Stimulated activated CD8-positive, alpha-beta memory T cell treated with anti-CD3 and anti-CD28 coated beads, Interleukin-15, amount 100 ng/mL, for 4 hours (primary cell): Measurements from ENCODE around the gene HSPH1.
"Not testable (repeated sequence)": the region's sequence is repeated elsewhere in the genome, so short reads cannot be mapped to it uniquely, and the experiment has no call there.

Experiments used
- DNase-seq, 2 donors: peaks; one replicate each; pipeline ENCODE4 v3.0.0-alpha.2; 2020; ENCODE audit warnings: low read depth in 2 of 2

The HSPH1 gene

DNA sequence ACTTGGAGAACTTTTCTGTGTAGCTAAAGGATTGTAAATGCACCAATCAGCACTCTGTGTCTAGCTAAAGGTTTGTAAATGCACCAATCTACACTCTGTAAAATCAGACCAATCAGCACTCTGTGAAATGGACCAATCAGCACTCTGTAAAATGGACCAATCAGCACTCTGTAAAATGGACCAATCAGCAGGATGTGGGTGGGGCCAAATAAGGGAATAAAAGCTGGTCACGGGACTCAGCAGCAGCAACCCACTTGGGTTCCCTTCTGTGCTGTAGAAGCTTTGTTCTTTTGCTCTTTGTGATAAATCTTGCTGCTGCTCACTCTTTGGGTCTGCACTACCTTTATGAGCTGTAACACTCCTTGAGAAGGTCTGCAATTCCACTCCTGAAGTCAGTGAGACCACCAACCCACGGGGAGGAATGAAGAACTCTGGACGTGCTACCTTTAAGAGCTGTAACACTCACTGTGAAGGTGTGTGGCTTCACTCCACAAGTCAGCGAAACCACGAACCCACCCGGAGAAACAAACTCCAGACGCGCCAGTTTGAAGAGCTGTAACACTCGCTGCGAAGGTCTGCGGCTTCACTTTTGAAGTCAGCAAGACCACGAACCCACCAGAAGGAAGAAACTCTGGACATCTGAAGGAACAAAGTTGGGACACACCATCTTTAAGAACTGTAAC is 16.2 kb upstream of the HSPH1 start:
- not testable (repeated sequence) for DNase-seq

DNA sequence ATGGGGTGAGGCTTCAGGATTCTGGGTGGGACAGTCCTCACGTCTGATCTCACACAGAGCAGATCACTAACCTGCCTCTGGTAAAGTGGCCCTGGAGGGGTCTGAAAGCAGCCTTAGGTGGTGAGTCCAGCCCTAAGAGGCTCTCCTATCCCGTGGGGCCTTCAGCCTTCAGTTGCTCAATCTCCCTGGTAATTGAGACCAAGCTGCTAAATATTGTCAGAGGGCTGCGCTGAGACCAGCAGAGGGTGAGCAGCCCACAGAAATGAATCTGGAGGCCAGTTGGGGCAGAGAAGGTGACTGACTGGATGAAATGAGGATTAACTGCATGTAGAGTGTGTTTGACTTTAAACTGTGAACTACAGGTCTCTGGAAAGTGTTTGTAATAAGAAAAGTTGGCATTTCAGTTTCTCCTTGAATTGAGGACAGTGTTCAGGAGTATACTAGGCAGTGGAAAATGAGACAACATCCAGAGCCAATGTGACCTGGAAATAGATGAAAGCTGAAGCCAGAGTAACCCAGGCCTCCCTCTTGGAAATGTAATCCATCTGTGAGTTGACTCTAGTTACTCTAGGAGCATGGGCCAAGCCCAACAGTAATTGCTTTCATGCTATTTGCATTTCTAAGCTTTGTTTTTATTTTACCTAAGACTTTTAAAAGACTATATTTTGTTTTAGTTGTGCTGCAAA is 14.3 kb upstream of the HSPH1 start:
- DNase-seq: no peak

DNA sequence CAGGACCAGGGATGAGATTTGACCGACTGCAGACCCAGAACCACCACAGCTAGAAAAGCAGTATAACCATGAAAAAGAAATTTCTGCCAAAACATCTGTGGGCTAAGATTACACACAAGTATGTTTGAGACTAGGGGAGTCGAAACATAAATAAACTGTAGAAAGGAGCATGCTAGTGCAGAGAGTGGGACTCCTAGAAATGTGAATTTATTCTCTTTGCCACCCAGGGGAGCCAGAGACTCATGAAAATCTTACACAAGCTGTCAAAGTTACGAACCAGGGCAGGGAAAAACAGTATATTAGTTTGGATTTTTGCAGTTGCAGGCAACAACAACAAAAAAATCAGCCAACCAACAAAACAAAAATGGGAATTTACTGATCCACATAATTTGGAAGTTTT is 12.3 kb upstream of the HSPH1 start:
- DNase-seq: no peak

DNA sequence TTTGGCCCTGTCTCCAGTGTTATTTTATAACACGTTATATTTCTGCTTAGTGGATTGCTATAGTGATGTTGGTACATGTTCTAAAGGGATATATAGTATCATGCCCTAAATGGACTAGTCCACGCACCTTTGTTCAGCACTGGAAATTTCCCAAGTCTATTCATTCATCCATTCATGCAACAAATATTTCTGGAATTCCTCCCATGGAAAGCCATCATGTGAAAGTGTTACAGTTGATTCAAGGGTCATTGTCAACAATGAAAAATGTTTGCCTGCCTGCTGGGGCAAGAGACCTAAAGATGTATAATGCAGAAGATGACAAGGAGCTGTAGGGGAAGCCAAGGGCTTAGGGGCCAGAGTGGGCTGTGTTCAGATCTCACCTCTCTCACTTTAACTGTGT is 10.8 kb upstream of the HSPH1 start:
- DNase-seq: no peak

DNA sequence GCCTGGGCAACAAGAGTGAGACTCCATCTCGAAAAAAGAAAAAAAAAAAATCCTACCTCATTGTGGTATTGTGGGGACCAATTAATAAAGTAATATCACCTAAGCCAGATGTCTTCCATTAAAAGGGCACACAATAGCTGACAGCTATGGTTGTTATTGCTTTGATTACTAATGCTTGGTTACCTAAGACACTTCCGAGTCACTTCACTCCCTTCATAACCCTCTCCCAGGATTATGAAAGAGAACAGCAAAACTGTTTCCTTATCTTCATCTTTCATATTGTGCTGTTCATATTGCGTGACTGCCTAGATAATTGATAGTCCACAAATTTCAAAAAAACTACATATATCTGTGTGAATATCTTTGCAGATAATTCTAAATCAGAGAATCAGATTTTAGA is 10.3 kb upstream of the HSPH1 start:
- DNase-seq: no peak

DNA sequence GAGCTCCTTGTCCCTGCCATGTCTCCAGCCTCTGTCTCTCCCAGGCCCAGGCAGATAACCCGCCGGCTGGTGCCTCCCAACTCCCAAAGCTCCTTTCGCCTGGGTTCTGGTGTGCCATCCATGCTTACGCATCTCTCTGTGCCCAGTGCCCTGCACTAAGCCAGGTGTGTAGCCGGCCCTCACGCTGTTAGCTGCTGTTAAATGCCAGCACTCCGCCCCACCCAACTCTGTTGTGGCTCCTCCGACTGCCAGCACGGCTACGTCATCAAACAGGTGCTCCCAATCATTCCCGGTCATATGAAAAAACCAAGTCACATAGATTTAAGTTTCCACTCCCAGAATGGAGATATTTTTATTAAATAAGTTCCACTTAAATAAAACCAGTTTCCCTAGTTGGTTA is 7.0 kb upstream of the HSPH1 start:
- DNase-seq: no peak

DNA sequence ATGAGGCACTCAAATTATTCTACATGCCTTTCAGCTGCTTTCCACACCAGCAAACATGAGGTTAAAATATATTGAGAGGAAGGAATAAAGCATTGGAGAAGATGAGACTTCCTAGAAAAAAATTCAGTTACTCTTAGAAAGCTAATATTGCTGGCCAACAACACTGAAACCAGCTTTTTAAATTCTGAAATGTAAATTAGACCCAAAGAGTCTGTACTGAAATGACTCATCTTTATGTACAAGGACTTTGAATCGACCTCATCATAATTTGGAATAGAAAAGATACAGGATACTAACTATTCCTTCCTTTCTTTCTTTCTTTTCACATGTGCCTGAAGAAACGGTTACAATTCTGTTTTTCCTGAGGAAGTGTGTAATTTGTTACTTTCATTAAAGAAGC is 6.5 kb upstream of the HSPH1 start:
- DNase-seq: no peak

DNA sequence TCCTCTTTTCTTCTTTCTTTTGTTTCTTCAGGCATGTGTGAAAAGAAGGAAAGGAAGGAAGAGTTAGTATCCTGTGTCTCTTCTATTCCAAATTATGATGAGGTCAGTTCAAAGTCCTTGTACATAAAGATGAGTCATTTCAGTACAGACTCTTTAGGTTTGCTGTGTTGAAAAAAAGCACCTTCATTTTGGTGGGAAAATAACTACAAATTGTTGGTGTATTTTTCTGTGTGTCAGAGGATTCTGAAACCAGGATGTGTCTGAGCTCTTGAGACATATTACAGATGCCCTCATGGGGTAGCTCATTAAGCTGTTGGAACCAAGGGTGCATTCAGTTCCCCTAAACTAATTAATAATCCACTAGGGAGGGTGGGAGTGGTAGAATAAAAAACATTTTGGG is 5.8 kb upstream of the HSPH1 start:
- no peak for DNase-seq

DNA sequence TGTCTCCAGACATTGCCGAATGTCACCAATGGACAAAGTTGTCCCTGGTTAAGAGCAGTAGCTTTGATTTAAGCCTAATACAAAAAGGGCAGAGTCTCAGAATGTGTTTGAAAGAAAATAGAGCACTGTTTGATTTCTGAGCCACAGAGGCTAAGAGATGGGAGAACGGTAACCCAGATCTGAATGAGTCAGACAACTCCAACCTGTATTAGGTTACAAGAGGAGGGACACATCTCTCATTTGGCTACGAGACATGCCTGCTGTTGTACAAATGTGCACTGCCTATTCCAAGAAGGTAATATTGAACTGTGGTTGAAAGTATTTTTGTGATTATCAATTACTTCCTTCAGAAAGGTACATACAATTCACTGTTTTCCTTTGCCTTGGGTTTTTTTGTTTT is 4.9 kb upstream of the HSPH1 start:
- no peak for DNase-seq

DNA sequence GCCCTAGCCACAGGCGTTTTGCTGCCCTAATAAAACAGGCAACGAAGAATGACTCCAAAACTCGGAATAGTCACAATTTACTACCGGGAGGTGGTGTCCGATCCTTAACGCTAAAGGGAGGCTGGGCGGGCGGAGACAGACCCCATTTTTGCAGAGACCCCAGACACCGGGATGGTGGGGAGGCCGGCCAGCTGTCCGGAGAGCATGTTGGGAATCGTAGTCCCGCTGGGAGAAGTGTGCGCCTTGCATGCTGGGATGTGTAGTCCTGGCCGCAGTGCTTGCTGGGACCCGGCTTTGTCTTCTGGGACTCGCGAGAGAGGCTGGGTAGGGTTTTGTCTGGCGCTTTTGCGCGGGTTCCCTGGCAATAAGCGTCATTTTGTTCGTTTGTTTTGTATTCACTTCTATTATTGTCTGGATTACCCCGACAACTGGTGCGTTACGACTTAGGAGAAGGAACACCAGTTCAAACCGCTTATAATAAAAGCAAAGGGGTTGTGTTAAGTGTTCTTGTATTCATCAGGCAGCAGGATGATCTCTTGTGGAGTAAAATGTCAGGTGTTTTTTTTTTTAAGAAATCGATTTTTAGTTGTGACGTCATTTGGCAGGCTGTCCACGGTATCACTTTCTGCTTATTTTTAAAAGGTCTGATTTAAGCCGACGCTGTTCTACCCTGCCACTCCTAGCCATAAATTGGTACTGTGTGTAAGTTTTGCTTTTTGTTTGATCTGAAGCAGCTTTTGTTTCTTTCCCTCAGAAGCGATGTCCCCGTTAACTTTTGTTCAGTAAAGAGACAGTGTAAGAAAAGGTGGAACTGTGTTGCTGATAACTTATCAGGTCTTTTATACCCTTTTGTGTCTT is 676 bp upstream of the HSPH1 start:
- peak; percentile 91 to 95 for DNase-seq

DNA sequence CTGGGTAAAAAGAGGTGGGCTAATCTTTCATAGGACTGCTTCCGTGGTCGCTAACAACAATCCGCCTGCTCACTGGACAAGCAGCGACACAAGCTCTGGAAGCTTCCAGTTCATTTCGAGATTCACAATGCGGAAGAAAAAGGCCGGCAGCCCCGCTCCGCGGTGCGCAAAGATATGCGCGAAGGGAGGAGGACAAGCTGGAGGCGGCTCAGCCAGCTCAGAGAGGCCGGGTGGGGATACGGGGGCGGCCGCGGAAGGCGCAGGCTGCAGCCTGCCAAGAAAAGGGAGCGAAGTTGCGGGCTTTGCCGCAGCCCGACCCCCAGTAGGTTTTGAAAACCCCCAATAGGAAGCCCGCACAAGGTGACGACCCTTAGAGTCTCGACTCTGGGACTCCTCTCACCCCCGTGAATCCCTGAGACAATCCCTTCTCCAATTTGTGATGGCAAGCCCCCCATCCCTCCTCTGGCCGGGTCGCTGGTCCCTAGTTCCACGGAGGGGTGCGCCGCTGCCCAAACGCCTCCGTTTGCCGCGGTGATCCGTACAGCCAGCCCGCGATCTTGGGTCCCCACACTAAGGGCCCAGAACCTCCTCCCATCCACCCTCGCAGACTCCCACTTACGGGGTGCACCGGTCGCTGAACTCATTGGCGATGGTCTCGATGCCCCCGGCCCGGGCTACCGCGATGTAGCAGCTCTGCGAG is 697 bp downstream of the HSPH1 start:
- DNase-seq: peak; percentile 47 to 51

DNA sequence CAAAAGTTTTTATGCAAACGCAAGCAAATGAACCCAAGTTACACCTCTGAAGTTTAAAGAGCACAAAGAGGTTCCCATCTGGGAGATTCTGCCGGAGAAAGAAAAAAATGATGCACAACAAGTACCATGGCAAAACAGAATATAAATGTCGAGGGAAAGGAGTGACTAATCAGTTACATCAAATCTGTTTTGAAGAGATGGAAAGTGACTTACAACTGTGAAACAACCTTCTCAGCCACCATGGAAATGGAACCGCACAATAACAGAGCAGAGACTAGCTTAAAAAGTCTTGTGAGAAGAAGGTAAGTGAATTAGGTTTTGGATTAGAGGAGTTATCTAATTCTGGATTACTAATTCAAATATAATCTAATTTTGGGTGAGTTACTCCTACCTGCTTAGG is 2.4 kb downstream of the HSPH1 start:
- DNase-seq: no peak

DNA sequence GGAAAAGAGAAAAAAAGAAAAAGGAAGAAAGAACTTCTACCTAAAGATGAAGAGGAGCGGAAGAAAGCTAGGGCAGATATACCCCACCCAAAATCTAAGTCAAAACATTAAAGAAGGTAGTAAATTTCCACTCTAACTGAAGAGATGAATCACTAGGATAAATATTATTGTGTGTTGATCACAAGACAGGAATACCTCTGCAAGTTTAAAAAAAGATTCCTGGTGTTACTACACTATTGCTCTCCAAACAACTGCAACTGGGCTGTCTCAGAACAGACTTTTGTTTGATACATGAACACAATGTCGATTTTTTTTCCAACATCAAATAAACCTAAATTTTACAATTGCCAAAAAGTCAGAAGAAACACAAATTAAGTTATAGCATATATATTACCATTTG is 6.8 kb downstream of the HSPH1 start:
- no peak for DNase-seq

DNA sequence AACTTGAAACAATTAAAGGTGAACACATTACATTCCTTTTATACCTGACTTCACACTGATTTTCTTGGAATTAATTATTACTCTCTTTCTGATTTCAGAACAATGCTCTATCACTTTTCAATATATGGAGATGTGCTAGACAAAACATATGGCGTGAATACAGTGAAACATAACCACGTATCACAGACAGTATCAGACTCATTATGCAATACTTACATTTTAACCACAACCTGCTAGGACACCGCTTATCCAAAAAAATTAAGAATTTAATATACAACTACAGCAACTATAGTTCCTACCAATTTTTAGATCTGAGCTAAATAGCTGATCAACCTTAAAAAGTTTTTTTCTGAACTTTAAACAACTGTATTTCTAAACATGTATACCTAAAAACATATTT is 9.9 kb downstream of the HSPH1 start:
- no peak for DNase-seq

DNA sequence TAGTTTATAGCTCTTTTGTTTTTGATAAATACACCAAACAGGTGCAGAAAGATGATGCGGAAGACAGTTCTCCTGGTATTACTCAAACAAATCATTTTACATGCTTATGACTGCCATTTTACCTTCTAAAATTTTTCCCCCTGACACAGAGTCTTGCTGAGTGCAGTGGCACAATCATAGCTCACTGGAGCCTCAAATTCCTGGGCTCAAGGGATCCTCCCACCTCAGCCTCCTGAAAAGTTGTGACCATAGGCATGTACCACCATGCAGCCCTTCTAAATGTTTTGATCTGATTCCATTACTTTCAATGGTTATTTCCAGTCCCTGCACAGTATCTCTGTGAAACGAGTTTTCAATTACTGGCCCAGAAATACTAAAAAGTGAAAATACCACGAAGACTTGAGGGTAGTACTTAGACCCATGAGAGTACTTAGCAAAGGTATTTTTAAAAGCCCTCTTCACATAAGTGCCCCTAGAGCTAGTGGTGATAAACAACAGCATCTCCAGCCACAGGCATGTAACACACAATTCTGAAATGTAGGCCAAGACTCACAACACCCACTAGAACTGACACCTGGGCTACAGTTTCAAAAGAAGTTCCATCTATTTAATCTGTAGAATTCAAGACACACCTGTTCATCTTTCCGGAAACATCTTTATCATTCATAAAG is 11.3 kb downstream of the HSPH1 start:
- DNase-seq: no peak

DNA sequence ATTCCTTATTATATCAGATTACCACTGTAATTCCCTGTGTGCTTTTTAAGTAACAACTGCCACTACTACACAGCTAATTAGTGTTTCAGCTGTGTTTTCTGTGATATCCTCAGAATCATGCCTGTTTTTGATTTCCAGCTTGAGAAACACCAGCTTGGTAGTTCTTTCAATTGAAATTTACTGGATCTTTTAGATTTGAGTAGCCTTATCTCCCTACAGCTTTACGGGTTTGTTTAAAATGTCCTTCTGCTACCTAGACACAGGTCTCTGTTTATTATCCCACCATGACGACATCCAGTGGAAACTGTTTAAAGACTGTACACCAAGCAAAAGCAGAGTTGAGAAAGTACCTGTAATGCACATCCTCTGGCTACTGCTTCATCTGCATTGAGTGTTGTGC is 12.1 kb downstream of the HSPH1 start:
- no peak for DNase-seq

DNA sequence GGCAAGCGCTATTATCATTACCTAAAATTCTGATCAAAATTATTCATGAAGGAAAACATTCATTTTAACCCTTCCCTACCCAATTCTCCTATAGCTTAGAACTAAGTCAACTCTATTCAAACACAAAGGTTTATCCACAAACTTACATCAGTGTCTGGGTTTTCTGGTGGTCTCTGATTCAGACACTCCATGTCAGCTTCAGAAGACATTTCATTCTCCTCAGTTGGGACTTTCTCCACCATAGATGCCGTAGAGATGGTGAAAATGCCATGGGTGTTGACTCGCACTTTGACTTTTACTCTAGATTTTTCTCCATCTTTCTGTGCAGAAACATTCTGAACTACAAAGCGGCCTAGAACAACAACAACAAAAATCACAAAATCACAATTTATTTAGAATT is 16.3 kb downstream of the HSPH1 start:
- no peak for DNase-seq

DNA sequence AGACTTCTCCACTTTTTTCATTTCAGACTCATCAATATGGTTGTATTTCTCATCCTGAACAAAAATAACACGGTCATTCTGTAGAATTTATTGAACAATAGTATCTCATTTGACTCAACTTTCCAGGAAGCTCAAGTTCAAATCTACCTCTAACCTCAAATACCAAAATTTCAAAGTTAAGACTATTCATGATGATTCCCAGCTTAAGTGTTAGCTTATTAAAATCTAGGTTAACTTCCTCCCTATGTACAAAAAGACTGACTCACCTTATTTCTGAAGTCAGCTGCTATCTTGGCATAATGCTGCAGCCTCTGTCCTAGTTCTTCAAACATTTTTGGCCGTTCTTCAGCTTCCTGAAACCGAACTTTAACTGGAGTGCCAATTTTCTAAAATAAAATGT is 23.2 kb downstream of the HSPH1 start:
- no peak for DNase-seq

DNA sequence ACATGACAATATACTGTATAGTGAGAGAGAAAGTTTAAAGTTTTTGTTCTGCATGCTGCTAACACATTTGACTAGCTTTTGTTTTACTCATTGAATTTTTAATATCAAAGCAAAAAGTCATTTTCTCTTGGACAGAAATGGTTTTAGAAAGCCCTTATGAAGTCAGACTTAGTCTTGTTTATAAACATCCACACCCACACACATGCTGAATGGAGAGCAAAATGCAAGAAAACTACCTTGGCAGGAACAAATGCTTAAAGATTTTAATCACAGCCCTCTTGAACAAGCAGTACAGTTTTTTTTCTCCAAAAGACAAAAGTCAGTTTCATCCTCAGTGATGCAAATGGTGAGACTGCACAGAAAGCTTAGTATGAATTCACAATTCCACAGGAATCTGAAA is 25.0 kb downstream of the HSPH1 start:
- DNase-seq: no peak

DNA sequence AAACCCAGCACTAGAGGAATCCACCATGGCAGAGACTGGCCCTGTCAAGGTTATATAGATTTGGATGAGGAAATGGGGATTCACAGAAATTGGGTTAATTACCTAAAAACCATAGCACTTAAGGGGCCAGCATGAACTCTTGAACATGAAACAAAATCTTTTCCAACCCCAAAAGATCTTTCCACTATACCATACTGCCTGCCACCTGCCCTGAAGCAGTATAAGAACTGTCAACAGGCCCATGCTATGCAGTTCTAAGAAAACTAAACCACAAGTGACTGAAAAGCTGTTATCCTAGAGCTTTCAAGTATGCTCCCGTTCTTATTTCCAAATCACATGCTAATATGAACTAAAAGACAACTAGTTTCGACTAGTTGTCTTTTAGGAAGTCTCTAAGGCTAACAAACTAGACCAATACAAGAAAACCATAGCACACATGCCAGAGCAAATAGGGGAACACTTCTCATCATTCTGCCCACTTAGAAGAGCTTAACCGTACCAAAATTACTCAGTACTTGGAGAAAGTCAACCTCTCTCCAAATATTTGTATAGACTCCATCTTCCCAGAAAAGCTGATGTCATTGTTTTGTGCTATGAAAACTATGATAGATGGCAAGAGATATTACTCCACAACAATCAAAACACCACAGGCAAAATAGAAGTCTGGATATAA is 27.5 kb downstream of the HSPH1 start:
- no peak for DNase-seq

DNA sequence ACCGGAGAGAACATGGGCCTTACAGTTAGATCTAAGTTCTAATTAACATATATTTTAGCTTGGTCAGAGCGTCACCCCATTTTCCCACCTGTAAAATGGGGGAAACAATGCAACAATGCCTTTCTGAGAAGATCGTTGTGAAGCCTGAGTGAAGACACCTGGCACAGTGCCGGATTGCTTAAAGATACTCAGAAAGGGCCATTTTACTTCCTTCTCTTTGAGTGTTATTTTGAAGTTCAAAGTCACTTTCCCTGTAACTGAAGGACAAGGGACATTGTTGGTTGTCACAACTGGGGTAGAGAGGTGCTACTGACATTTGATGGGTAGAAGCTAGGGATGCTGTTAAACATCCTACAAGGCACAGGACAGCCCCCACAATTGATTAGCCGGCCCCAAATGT is 28.1 kb downstream of the HSPH1 start:
- DNase-seq: no peak
